Stimulated activated CD4-positive, alpha-beta T cell treated with anti-CD3 and anti-CD28 coated beads, Interleukin-4, amount 100 ng/mL, for 24 hours (primary cell): ENCODE measurements around the gene RIMBP3C.
"Not testable (repeated sequence)": the region's sequence is repeated elsewhere in the genome, so short reads cannot be mapped to it uniquely, and the experiment has no call there.

Source experiments
- DNase-seq: peaks from one replicate; pipeline ENCODE4 v3.0.0-alpha.2; 2020

Gene RIMBP3C

GRCh38 chr22:21516970-21517764 lies 34.1 kb downstream of the RIMBP3C start:
- DNase-seq: not testable (repeated sequence)

- DNase-seq: not testable (repeated sequence)
Measured at GRCh38 chr22:21516522-21516921, 34.7 kb downstream of the RIMBP3C start.

- DNase-seq: not testable (repeated sequence)
Measured at GRCh38 chr22:21515234-21515633, 36.0 kb downstream of the RIMBP3C start.

- not testable (repeated sequence) for DNase-seq
Measured at GRCh38 chr22:21514117-21514516, 37.1 kb downstream of the RIMBP3C start.

- not testable (repeated sequence) for DNase-seq
Measured at GRCh38 chr22:21512022-21512421, 39.2 kb downstream of the RIMBP3C start.

GRCh38 chr22:21510397-21510796 lies 40.9 kb downstream of the RIMBP3C start:
- DNase-seq: not testable (repeated sequence)

- DNase-seq: not testable (repeated sequence)
Measured at GRCh38 chr22:21499623-21500506, 51.4 kb downstream of the RIMBP3C start.

- DNase-seq: not testable (repeated sequence)
Measured at GRCh38 chr22:21498489-21498888, 52.8 kb downstream of the RIMBP3C start.

GRCh38 chr22:21497984-21498383 lies 53.3 kb downstream of the RIMBP3C start:
- DNase-seq: not testable (repeated sequence)
